GM10266 (cell line): ENCODE results near the gene SNRNP25.
A peak's percentile ranks its signal among the peaks of the same experiment; 100 is the strongest.

Experiments used
- DNase-seq: peaks from one replicate; pipeline ENCODE4 v3.0.0; 2012; ENCODE audit errors: extremely low spot score
- CTCF ChIP-seq: IDR thresholded peaks from 2 replicates; pipeline ENCODE4 v1.5.1; 2012; ENCODE audit warnings: mild to moderate bottlenecking, low read depth; ENCODE audit not compliant: control insufficient read depth, insufficient read depth; ENCODE audit errors: missing control alignments

The SNRNP25 gene

GRCh38 chr16:74051-74746 is 20.6 kb downstream of the SNRNP25 start:
- no peak for DNase-seq

GRCh38 chr16:74747-75334 is 21.2 kb downstream of the SNRNP25 start:
- DNase-seq: no peak
- TF ChIP-seq CTCF: no peak

More at GRCh38 chr16:74051-74746, 20.6 kb downstream of the SNRNP25 start:
- no peak for TF ChIP-seq CTCF

DNA sequence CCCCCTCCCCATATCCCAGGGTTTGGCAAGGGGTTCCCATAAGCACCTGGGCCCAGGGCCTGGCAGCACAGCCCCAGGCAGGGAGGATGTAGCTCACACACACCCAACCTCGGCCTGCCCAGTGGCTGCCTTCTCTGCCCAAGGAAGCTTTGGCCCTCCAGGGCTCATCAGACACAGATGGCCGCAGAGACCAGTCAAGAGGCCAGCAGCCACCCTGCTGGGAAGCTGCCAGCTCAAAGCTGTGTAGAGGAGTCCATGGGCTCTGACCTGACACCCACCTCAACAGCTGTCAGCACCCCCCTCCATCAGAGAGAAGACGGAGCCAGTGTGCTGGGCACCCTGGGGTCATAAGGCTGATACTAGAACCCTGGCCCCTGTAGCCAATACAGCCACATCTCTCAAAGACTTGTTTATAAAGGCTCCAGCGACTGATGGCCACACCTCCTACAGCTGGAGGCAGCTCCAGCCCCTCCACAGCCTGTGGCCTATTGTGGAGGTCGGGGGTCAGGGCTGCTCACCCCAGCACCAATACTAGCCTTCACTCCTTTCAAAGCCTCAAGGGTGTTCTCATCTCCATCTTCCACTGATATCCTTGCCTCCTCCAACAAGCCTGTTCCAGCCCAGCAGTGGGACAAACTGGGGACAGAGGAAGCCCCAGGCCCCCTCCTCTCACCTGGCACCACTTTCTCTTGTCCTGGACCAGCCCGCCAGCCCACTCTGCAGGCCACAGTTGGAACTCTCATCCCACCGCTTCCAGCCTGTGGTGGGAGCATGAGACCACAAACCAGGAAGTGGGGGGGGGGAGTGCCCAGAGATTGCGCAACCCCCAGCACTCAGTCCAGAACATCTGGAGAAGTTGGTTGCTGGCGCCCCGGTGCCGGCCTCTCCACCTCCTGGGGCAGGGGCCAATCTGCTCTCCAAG is 22.2 kb downstream of the SNRNP25 start:
- no peak for TF ChIP-seq CTCF
- DNase-seq: no peak

DNA sequence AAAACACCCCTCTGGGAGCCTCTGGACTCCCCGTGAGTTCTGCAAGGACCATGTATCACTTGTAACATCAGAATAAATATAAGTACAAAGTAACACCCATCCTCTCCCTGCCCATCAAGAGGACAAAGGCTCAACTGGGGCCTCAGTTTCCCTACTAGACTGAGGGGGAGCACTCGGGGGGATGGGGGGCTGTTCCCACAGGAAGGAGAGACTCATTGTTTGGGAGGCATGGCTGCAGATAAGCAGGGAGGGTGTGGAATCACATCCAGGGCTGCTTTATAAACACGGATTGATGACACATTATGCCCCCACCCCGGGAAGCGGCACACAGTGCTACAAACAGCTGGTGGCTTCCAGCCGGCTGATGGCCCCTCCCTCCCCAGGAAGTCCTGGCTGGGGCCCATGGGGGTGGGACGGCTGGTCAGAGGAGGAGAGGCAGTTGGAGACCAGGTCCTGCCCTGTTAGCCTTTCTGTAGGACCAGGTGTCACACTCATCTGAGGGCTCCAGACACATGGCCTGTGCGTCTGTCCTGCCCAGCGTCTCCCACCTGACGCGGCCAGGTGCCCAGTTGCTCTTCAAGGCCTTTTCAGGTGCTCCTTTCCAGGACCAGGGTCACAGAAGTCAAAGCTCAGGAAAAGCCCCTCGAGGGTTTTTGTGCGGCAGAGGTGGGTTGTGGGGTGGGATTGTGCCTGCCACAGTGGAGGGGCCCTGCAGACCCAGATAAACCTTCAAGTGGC is 23.1 kb downstream of the SNRNP25 start:
- peak; percentile 65 for DNase-seq
- no peak for TF ChIP-seq CTCF

GRCh38 chr16:77273-77806 is 23.7 kb downstream of the SNRNP25 start:
- DNase-seq: peak; percentile 80

More at GRCh38 chr16:77273-77806, 23.7 kb downstream of the SNRNP25 start:
- TF ChIP-seq CTCF: no peak
